ENCODE measurements around the gene PPAN. TPM values are rescaled to one million over a fixed set of nuclear protein-coding genes. Genes with fewer than 3 reads are reported as not detected.

Gene PPAN
- total and polyA plus RNA-seq, 2 experiments from 2014 or later, result 44.2 to 47.0 TPM

DNA sequence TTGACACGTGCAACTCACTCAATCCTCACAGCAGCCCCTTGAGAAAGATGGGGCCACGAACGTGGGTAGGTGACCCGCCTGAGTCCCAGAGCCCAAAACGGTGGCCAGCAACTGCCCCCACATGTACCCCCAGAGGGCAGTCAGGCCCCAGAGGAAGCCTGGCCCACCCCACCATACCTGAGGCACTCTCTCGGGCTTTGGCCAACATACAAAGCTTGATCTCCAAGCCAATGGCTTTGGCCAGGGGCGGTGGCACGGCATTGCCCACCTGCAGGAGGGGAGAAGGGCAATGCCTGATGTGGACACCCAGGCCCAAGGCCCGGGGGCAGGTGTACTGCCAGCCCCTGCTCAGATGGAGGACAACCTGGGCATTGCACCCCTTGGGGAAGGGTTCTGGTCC, 27.9 kb downstream of the PPAN start:
- Histone ChIP-seq H3K9me2 (ENCODE audit: insufficient read depth) (no peaks in the 10 kb centered on the region), H4K20me1 (ENCODE audit: insufficient read depth) (no peaks in the 10 kb centered on the region), H3K4me3 (no peak overlapping the region), H3K4me2 (ENCODE audit: unreplicated experiment) (no peak overlapping the region), H2AFZ (no peak overlapping the region), H3K27ac (no peak overlapping the region), H3F3A (ENCODE audit: insufficient read depth) (peaks cover 27% of the 10 kb centered on the region), H3K36me3 (ENCODE audit: low read depth) (peaks cover 3% of the 10 kb centered on the region; the same call in 1 of the 2 replicates), H3K79me2 (ENCODE audit: insufficient read depth) (no peaks in the 10 kb centered on the region), H3K9ac (no peak overlapping the region), H3K9me3 (ENCODE audit: low read depth) (no peaks in the 10 kb centered on the region), H3K27me3 (replicated peaks; ENCODE audit: insufficient read depth) (no peaks in the 10 kb centered on the region), H3K4me1 (ENCODE audit: insufficient read depth) (peaks cover 13% of the 10 kb centered on the region)
- no peak for TF ChIP-seq EZH2phosphoT487 (IDR thresholded peaks at IDR 0.05; ENCODE audit: insufficient read depth, low read depth)
- TF ChIP-seq EZH2 (IDR thresholded peaks at IDR 0.05; ENCODE audit: insufficient read depth, poor library complexity, severe bottlenecking), result no peak
- WGBS, 2 experiments (ENCODE audit: low coverage in 1 of 2, low lambda C conversion rate in 2 of 2, missing lambda C conversion rate in 2 of 2), result 90 to 92% methylated on average over 8 to 9 of the region's 9 CpGs
- DNase-seq, result no peak
- in situ Hi-C loops (cut with MboI), result no loop called here

DNA sequence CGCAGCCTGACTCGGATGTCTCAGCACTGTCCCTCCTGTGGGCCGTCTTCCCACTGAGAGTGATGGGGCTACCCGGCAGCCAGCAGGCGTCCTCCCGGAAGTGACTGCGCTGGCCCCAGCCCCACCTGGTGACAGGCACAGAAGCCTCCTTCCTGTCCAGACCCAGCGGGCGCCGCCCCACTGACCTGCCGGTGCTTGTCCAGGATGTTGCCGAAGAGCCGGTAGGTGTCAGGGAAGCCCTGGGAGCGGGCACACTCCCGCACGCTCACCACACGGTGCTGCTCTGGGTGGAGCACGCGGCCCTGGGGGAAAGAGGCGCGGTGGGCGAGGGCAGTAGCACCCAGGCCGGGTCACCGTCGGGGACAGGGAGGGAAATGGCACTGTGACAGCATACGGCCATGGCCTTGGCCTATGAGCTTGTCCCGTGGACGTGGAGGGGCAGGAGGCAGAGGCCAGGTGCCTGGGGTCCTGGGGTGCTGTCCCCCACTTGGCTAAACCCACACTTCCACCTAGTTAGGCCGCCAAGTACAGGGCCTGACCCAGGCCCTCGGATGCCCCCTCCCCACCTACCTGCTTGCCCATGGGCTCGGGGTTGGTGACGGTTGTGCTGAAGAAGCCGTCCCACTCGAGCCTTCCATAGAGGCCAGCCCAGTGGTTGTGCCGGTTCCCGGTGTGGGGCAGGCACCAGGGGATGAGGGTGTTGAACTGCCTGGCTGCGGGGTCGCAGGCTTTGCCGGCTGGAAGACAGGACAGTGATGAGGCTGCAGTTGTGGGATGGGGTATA, 29.6 kb downstream of the PPAN start:
- Histone ChIP-seq H2AFZ (no peak overlapping the region), H3K36me3 (ENCODE audit: low read depth) (peaks cover 7% of the 10 kb centered on the region; the same call in 1 of the 2 replicates), H3K9me3 (ENCODE audit: low read depth) (no peaks in the 10 kb centered on the region), H3K27ac (no peak overlapping the region), H3K9me2 (ENCODE audit: insufficient read depth) (no peaks in the 10 kb centered on the region), H3K4me3 (no peak overlapping the region), H3K27me3 (replicated peaks; ENCODE audit: insufficient read depth) (no peaks in the 10 kb centered on the region), H3K4me2 (ENCODE audit: unreplicated experiment) (no peak overlapping the region), H3K79me2 (ENCODE audit: insufficient read depth) (no peaks in the 10 kb centered on the region), H4K20me1 (ENCODE audit: insufficient read depth) (no peaks in the 10 kb centered on the region), H3K9ac (no peak overlapping the region), H3K4me1 (ENCODE audit: insufficient read depth) (peaks cover 13% of the 10 kb centered on the region), H3F3A (ENCODE audit: insufficient read depth) (peaks cover 27% of the 10 kb centered on the region)
- 90 to 92% methylated on average over 39 of the region's 39 CpGs for whole genome bisulfite sequencing, 2 experiments (ENCODE audit: low coverage in 1 of 2, low lambda C conversion rate in 2 of 2, missing lambda C conversion rate in 2 of 2)
- no peak for DNase-seq
- TF ChIP-seq EZH2phosphoT487 (IDR thresholded peaks at IDR 0.05; ENCODE audit: insufficient read depth, low read depth) (no peak), EZH2 (IDR thresholded peaks at IDR 0.05; ENCODE audit: insufficient read depth, poor library complexity, severe bottlenecking) (no peak)
- in situ Hi-C loops (cut with MboI), result no loop called here

DNA sequence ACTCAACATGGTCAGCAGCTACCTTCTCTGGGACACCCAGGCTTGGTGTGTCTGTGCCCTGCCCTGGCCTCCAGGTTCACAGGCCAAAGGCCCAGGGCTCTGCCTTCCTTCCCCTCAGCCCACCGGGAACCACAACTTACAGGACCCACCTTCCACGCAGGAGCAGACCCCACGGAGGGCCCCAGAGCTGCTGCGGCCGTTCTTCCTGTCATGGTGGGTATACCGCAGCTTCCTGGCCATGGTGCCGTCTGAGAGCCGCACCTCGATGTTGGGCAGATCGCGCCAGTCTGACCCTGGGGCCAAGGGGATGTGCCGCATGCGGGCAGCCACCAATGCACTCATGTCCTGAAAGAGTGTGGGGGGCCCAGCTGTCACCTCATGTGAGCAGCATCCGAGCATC, 30.8 kb downstream of the PPAN start:
- Histone ChIP-seq H3K9ac (no peak overlapping the region), H3K9me3 (ENCODE audit: low read depth) (no peaks in the 10 kb centered on the region), H4K20me1 (ENCODE audit: insufficient read depth) (no peaks in the 10 kb centered on the region), H2AFZ (no peak overlapping the region), H3K27me3 (replicated peaks; ENCODE audit: insufficient read depth) (no peaks in the 10 kb centered on the region), H3K4me1 (ENCODE audit: insufficient read depth) (peaks cover 3% of the 10 kb centered on the region), H3K4me3 (no peak overlapping the region), H3K4me2 (ENCODE audit: unreplicated experiment) (no peak overlapping the region), H3K36me3 (ENCODE audit: low read depth) (peaks cover 12% of the 10 kb centered on the region; the same call in 1 of the 2 replicates), H3F3A (ENCODE audit: insufficient read depth) (peaks cover 17% of the 10 kb centered on the region), H3K27ac (no peak overlapping the region), H3K9me2 (ENCODE audit: insufficient read depth) (no peaks in the 10 kb centered on the region), H3K79me2 (ENCODE audit: insufficient read depth) (no peaks in the 10 kb centered on the region)
- TF ChIP-seq EZH2 (IDR thresholded peaks at IDR 0.05; ENCODE audit: insufficient read depth, poor library complexity, severe bottlenecking) (no peak), EZH2phosphoT487 (IDR thresholded peaks at IDR 0.05; ENCODE audit: insufficient read depth, low read depth) (no peak)
- WGBS, 2 experiments (ENCODE audit: low coverage in 1 of 2, low lambda C conversion rate in 2 of 2, missing lambda C conversion rate in 2 of 2), result 96 to 99% methylated on average over 13 to 14 of the region's 14 CpGs
- DNase-seq, result no peak
- in situ Hi-C loops (cut with MboI), result no loop called here

DNA sequence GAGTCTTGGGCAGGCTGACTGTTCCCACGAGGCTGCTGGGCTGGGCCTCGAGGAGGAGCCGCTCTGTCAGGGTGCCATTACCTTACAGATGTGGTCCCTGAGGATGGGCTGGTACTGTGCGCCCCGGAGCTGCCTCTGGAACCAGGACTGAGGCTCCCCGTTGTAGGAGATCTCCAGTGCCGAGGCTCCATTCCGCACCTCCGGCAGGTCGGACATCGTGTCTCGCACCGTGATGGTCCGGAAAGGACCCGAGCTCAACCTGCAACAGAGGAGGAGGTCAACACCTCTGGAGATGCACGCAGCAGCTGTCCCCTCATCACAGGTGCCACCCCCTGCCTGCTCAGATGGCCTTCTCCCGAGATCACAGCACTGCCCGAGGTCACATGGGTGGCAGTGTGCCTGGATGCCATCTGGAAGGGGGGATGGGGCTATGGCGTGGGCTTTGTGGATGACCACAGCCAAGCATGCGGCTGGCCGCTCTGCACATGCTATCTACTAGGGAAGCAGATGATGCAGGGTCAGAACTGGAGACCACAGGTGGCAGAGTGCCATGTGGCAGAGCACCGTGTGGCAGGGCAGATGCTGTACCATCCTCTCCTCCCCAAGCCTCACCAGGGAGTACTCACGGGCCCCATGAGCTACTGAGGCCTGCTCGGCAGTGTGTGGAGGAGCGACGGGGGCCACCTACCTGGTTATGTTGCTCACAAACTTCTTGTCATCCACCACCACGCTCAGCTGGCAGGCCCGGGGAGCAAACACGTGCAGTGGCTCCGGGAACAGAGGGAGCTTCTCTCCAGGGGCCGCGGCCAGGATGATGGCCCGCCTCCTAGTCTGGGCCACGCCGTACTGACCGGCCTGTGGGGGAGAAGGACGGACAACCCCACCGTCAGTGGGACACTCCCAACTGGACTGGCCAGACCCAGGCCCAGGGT, 31.9 kb downstream of the PPAN start:
- no peaks in the 10 kb centered on the region for H3K79me2 ChIP-seq (ENCODE audit: insufficient read depth)
- H3K9ac ChIP-seq, result no peak overlapping the region
- DNase-seq, result no peak
- no peaks in the 10 kb centered on the region for H3K9me2 ChIP-seq (ENCODE audit: insufficient read depth)
- H3K36me3 ChIP-seq (ENCODE audit: low read depth), result peaks cover 16% of the 10 kb centered on the region; the same call in 1 of the 2 replicates
- no peak overlapping the region for H3K4me3 ChIP-seq
- no peak overlapping the region for H3K27ac ChIP-seq
- WGBS, 2 experiments (ENCODE audit: low coverage in 1 of 2, low lambda C conversion rate in 2 of 2, missing lambda C conversion rate in 2 of 2), result 86% methylated on average over 34 to 38 of the region's 38 CpGs
- H3K27me3 ChIP-seq (replicated peaks; ENCODE audit: insufficient read depth), result no peaks in the 10 kb centered on the region
- H3K9me3 ChIP-seq (ENCODE audit: low read depth), result no peaks in the 10 kb centered on the region
- in situ Hi-C loops (cut with MboI), result no loop called here
- no peak overlapping the region for H3K4me2 ChIP-seq (ENCODE audit: unreplicated experiment)
- H3F3A ChIP-seq (ENCODE audit: insufficient read depth), result peaks cover 6% of the 10 kb centered on the region
- TF ChIP-seq EZH2phosphoT487 (IDR thresholded peaks at IDR 0.05; ENCODE audit: insufficient read depth, low read depth) (no peak), EZH2 (IDR thresholded peaks at IDR 0.05; ENCODE audit: insufficient read depth, poor library complexity, severe bottlenecking) (no peak)
- no peaks in the 10 kb centered on the region for H4K20me1 ChIP-seq (ENCODE audit: insufficient read depth)
- no peak overlapping the region for H2AFZ ChIP-seq
- H3K4me1 ChIP-seq (ENCODE audit: insufficient read depth), result no peaks in the 10 kb centered on the region
